HPDE6-E6E7 (cell line): Measurements from ENCODE around the gene ASIC2.

Experiments used
- DNase-seq: peaks from one replicate; pipeline ENCODE4 v3.0.0; 2011; ENCODE audit warnings: missing footprints; ENCODE audit errors: extremely low spot score

Gene ASIC2

GRCh38 chr17:33292981-33293867 is at the start of gene ASIC2:
Gene ASIC2, minus strand, starts transcription at chr17:33293295.
- peak; percentile 48 for DNase-seq

GRCh38 chr17:33342025-33342424 is 48.9 kb upstream of the ASIC2 start:
- no peak for DNase-seq

GRCh38 chr17:33338242-33338641 is 45.1 kb upstream of the ASIC2 start:
- no peak for DNase-seq

GRCh38 chr17:33335491-33336173 is 42.5 kb upstream of the ASIC2 start:
- DNase-seq, result no peak

GRCh38 chr17:33334703-33335102 is 41.6 kb upstream of the ASIC2 start:
- no peak for DNase-seq

- no peak for DNase-seq
Measured at GRCh38 chr17:33330877-33331276, 37.8 kb upstream of the ASIC2 start.

GRCh38 chr17:33328129-33328528 is 35.0 kb upstream of the ASIC2 start:
- no peak for DNase-seq

GRCh38 chr17:33324736-33325135 is 31.6 kb upstream of the ASIC2 start:
- DNase-seq, result no peak

- no peak for DNase-seq
Measured at GRCh38 chr17:33322063-33322462, 29.0 kb upstream of the ASIC2 start.

GRCh38 chr17:33318241-33318640 is 25.1 kb upstream of the ASIC2 start:
- no peak for DNase-seq

GRCh38 chr17:33316746-33317145 is 23.7 kb upstream of the ASIC2 start:
- DNase-seq, result no peak

GRCh38 chr17:33310296-33310695 is 17.2 kb upstream of the ASIC2 start:
- no peak for DNase-seq

GRCh38 chr17:33303254-33303653 is 10.2 kb upstream of the ASIC2 start:
- no peak for DNase-seq

GRCh38 chr17:33302394-33302793 is 9.3 kb upstream of the ASIC2 start:
- DNase-seq, result no peak

- DNase-seq, result no peak
Measured at GRCh38 chr17:33300241-33300640, 7.1 kb upstream of the ASIC2 start.

GRCh38 chr17:33299115-33299514 is 6.0 kb upstream of the ASIC2 start:
- DNase-seq, result no peak

GRCh38 chr17:33297643-33298042 is 4.5 kb upstream of the ASIC2 start:
- no peak for DNase-seq

GRCh38 chr17:33294994-33295393 is 1.9 kb upstream of the ASIC2 start:
- no peak for DNase-seq

- DNase-seq, result no peak
Measured at GRCh38 chr17:33292201-33292980, 704 bp downstream of the ASIC2 start.

GRCh38 chr17:33291248-33292200 is 1.6 kb downstream of the ASIC2 start:
- DNase-seq, result no peak

- no peak for DNase-seq
Measured at GRCh38 chr17:33290253-33290652, 2.8 kb downstream of the ASIC2 start.
